Measurements from ENCODE around the gene MPHOSPH6. TPM values are rescaled to one million over a fixed set of nuclear protein-coding genes. Genes with fewer than 3 reads are reported as not detected.
A peak's percentile ranks its signal among the peaks of the same experiment; 100 is the strongest.

MPHOSPH6 gene
- total and polyA plus RNA-seq, 12 donors: 7.0 to 15.2 (median 10.8) TPM

DNA sequence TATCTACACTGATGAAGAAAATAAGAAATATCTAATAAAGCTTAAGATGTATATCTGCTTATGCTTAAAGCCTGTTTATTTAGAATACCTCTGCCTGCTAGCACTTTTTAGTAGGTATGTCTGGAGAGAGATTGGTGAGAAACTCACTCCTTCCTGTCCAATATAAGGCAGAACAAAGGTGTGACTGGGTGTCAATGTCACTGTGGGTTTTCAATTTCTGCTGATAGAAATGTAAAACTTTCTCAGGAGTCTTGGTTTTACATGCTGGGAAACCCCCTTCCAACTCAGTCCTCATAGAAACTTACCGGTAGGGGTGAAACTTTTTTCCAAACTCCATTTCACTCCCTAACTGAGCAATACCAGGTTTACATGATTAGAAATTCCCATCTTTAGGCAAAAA lies 17.8 kb upstream of the MPHOSPH6 start:
- no peaks in the 10 kb centered on the region for H3K9me3 ChIP-seq
- no peak overlapping the region for H3K4me3 ChIP-seq
- DNase-seq (no peak), ATAC-seq (no peak)
- peaks cover 0 to 38% (median 0%) of the 10 kb centered on the region in 9 donors for H3K4me1 ChIP-seq
- intact Hi-C loops (cut with DNase I): no loop called here
- 78 to 80% methylated on average over 1 of the region's 1 CpG for WGBS, 2 donors
- H3K27me3 ChIP-seq: peaks cover 0 to 45% (median 12%) of the 10 kb centered on the region in 7 donors
- H3K36me3 ChIP-seq: no peaks in the 10 kb centered on the region
- TF ChIP-seq, protein P1, sequence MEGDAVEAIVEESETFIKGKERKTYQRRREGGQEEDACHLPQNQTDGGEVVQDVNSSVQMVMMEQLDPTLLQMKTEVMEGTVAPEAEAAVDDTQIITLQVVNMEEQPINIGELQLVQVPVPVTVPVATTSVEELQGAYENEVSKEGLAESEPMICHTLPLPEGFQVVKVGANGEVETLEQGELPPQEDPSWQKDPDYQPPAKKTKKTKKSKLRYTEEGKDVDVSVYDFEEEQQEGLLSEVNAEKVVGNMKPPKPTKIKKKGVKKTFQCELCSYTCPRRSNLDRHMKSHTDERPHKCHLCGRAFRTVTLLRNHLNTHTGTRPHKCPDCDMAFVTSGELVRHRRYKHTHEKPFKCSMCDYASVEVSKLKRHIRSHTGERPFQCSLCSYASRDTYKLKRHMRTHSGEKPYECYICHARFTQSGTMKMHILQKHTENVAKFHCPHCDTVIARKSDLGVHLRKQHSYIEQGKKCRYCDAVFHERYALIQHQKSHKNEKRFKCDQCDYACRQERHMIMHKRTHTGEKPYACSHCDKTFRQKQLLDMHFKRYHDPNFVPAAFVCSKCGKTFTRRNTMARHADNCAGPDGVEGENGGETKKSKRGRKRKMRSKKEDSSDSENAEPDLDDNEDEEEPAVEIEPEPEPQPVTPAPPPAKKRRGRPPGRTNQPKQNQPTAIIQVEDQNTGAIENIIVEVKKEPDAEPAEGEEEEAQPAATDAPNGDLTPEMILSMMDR (IDR thresholded peaks at IDR 0.05): no peak
- no peak overlapping the region for H3K27ac ChIP-seq

GRCh38 chr16:82185012-82185411 lies 15.0 kb upstream of the MPHOSPH6 start:
- Histone ChIP-seq H3K4me3 (no peak overlapping the region), H3K27me3 (peaks cover 0 to 42% (median 15%) of the 10 kb centered on the region in 7 donors), H3K4me1 (peaks cover 0 to 21% (median 0%) of the 10 kb centered on the region in 9 donors), H3K9me3 (no peaks in the 10 kb centered on the region), H3K27ac (peak overlapping the region in 1 of 10 donors; percentile 34), H3K36me3 (no peaks in the 10 kb centered on the region)
- ATAC-seq (no peak), DNase-seq (no peak)
- intact Hi-C loops (cut with DNase I): no loop called here
- TF ChIP-seq, protein P1 (IDR thresholded peaks at IDR 0.05): no peak

- Histone ChIP-seq H3K4me3 (no peak overlapping the region), H3K27ac (peak overlapping the region in 1 of 10 donors; percentile 34), H3K36me3 (no peaks in the 10 kb centered on the region), H3K4me1 (peaks cover 0 to 13% (median 0%) of the 10 kb centered on the region in 9 donors), H3K9me3 (no peaks in the 10 kb centered on the region), H3K27me3 (peaks cover 0 to 47% (median 19%) of the 10 kb centered on the region in 7 donors)
- ATAC-seq (no peak), DNase-seq (no peak)
- TF ChIP-seq, protein P1 (IDR thresholded peaks at IDR 0.05): no peak
- intact Hi-C loops (cut with DNase I): no loop called here
- WGBS, 2 donors: 79 to 88% methylated on average over 5 of the region's 5 CpGs
Measured at GRCh38 chr16:82184213-82184612, 14.2 kb upstream of the MPHOSPH6 start.

DNA sequence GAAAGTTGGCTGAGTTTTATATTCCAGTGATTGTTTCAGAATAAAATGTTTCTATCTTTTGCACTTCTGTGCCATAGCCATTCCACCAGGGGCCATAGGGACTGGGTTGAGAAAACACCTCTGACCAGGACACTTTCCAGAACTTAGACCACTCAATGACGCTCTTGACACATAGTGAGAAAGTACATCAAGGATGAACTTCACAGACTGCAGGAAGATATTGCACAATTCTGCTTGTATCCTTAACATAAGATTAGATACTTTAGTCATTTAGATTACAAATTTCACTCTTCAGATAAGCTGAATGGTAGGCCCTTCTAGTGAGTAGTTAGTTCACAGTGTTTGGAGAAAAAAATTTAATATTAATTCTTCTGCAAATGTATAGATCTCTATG lies 13.0 kb upstream of the MPHOSPH6 start:
- intact Hi-C loops (cut with DNase I): no loop called here
- peaks cover 0 to 50% (median 26%) of the 10 kb centered on the region in 7 donors for H3K27me3 ChIP-seq
- 55 to 70% methylated on average over 1 of the region's 1 CpG for WGBS, 2 donors

More for the DNA sequence above, 13.0 kb upstream of the MPHOSPH6 start:
- H3K36me3 ChIP-seq: no peaks in the 10 kb centered on the region
- ATAC-seq (no peak), DNase-seq (no peak)
- H3K9me3 ChIP-seq: no peaks in the 10 kb centered on the region
- H3K27ac ChIP-seq: no peak overlapping the region
- no peak overlapping the region for H3K4me3 ChIP-seq
- H3K4me1 ChIP-seq: peaks cover 0 to 13% (median 0%) of the 10 kb centered on the region in 9 donors
- TF ChIP-seq, protein P1 (IDR thresholded peaks at IDR 0.05): no peak
